Fibroblast of pulmonary artery (primary cell): ENCODE measurements around the gene FRMPD4.

Source experiments
- DNase-seq: peaks from one replicate; pipeline ENCODE4 v3.0.0-alpha.2; 2010; ENCODE audit warnings: low read depth
- H3K4me3 ChIP-seq: replicated peaks from 2 replicates; pipeline ENCODE4 v1.5.1; 2011; ENCODE audit warnings: low read depth, mild to moderate bottlenecking, control low read depth, low read length, moderate library complexity
- TF ChIP-seq, protein P1 (sequence below): IDR thresholded peaks from 2 replicates; pipeline ENCODE4 v1.5.1; 2011; ENCODE audit warnings: mild to moderate bottlenecking, control low read depth, low read length, inconsistent platforms; ENCODE audit errors: missing control alignments

The FRMPD4 gene

DNA sequence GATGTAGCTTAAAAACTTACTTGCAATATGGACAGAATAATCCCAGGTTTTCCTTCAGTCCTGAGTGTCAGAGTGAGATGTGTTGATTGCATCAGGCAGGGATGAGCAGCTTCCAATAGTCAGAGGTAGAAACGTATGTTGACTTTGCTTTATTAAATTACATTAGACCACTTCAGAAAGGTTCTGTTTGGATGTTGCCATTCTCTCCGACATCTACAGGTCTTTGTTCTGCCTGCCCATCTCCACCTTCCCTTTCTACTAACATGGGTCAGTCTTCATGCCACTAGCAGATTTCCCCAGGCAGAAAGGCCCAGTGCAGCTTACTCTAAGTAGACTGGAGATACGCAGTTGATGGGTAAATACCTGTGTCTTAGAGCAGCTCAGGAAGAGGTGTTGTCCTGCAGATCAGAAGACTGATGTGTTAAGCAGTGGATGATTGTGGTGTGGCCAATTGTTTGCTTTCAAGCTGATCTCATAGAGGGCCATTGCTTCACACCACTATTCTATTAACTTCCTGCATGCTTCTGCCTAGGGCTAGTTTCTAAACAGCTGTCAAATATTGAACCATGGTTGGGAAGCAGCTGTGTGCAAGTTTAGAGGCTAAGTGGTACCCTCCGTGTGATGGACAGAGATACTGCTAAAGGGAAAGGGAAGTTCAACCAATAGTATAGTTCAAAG, 1.8 kb downstream of the FRMPD4 start:
- no peak overlapping the region for H3K4me3 ChIP-seq
- TF ChIP-seq, protein P1, sequence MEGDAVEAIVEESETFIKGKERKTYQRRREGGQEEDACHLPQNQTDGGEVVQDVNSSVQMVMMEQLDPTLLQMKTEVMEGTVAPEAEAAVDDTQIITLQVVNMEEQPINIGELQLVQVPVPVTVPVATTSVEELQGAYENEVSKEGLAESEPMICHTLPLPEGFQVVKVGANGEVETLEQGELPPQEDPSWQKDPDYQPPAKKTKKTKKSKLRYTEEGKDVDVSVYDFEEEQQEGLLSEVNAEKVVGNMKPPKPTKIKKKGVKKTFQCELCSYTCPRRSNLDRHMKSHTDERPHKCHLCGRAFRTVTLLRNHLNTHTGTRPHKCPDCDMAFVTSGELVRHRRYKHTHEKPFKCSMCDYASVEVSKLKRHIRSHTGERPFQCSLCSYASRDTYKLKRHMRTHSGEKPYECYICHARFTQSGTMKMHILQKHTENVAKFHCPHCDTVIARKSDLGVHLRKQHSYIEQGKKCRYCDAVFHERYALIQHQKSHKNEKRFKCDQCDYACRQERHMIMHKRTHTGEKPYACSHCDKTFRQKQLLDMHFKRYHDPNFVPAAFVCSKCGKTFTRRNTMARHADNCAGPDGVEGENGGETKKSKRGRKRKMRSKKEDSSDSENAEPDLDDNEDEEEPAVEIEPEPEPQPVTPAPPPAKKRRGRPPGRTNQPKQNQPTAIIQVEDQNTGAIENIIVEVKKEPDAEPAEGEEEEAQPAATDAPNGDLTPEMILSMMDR = no peak
- peak; percentile 46 for DNase-seq

DNA sequence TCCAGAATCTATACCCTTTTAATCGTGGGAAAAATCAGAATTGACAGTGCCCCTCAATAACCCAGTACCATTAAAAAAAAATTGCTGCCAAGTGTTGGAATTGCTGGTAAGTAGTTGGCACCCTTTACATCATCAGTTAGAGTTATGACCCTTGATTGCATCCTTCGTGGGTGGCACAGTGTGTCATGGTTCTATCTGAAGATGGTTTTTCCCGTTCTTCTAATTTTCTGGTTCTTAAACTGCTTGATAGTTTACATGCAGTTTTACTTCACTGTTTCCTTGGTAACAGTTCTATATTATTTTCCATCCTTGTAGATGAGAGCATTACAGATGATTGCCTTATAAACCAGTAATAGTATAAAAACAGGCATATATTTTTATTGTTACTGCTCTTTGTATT, 3.2 kb downstream of the FRMPD4 start:
- DNase-seq = no peak
- no peak overlapping the region for H3K4me3 ChIP-seq
- TF ChIP-seq, protein P1 = no peak

- no peak overlapping the region for H3K4me3 ChIP-seq
- TF ChIP-seq, protein P1 = no peak
- no peak for DNase-seq
Observed at GRCh38 chrX:12142661-12143060, 4.4 kb downstream of the FRMPD4 start.

DNA sequence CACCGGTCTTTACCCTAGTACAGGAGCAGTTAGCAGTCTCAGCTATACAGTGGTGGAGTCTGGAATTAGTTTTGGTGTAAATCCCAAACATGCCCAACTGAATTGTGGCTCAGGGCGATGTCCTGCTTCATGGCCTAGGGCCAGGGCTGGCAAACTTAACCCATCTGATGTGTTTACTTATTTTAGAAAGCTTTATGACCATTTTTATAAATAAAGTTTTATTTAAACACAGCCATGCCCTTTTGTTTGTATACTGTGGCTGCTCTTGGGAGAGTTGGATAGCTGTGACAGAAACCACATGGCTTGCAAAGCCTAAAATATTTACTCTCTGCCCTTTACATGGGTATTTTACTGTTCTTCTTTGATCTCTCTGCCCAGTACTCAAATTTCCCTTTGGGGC, 7.1 kb downstream of the FRMPD4 start:
- no peak overlapping the region for H3K4me3 ChIP-seq
- TF ChIP-seq, protein P1 = no peak
- no peak for DNase-seq

DNA sequence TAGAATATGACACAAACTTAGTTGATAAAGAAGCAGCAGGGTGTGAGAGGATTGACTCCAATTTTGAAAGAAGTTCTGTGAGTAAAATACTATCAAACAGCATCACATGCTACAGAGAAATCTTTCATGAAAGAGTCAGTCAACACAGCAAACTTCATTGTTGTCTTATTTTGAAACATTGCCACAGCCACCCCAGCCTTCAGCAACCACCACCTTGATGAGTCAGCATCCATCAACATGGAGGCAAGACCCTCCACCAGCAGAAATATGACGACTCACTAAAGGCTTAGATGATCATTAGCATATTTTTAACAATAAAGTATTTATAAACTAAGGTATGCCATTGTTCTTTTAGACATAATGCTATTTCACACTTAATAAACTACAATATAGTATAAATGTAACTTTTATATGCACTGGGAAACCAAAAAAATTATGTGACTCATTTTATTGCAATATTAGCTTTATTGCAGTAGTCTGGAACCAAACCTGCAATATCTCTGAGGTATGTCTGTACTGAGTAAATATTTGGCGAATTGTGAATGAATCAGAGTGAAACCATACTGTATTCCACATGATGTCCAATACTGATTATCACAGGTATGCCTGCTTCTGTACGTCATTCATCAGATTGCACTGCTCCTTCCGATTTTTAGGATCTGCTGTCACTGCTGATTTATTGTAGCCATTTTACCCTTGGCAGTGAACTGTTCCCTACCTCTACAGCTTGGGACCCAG, 11.6 kb downstream of the FRMPD4 start:
- no peak overlapping the region for H3K4me3 ChIP-seq
- TF ChIP-seq, protein P1 = no peak
- no peak for DNase-seq

DNA sequence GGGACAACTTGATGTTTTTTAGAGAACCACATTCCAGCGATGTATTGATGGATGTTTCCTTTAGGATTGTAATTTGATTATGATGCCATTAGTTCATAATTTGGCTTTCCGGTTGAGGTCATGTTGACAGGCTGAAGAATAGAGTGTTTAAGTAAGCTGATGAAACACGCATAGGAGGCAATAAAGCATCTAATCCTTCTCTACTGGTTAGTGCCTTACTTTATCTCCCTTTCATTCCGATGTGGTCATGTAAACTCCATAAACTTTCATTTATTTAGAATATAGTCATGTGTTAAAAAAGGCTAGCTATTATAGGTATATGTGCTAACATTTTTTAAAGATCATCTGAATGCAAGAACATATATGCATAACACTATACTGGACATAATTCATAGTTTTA, 15.0 kb downstream of the FRMPD4 start:
- TF ChIP-seq, protein P1 = no peak
- no peak for DNase-seq
- no peak overlapping the region for H3K4me3 ChIP-seq
